Measurements from ENCODE around the gene NDUFA5. TPM values are rescaled to one million over a fixed set of nuclear protein-coding genes. Genes with fewer than 3 reads are reported as not detected.

NDUFA5 gene
- polyA plus RNA-seq, 1 donor (not counting 4 experiments of a cell fraction or from before 2014, with no cell fraction given), result 36.9 TPM

DNA sequence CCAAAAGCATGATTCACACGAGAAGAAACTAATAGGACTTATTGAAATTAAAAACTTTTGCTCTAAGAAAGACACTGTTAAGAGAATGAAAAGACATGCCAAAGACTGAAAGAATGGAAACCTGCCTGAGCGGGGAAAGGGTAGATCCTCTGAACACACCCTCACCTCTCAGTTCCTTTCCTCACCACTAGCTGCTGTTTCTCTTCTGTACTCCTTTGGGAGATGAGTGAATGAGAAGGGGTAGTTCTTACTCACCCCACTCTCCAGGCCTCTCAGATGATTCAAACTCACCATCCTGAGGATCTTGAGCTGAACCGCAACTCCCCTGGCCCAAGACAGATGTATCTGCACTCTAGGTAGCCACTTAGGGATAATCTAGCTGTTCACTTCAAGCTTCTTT, 65.1 kb downstream of the NDUFA5 start:
- H3K9me1 ChIP-seq (ENCODE audit: control insufficient read depth, extremely low read depth, insufficient read depth, low read length), result no peaks in the 10 kb centered on the region
- FAIRE-seq, result no peak
- no peaks in the 10 kb centered on the region for H3K79me2 ChIP-seq (ENCODE audit: control insufficient read depth, insufficient read depth, low read length)
- no peaks in the 10 kb centered on the region for H3K4me1 ChIP-seq (ENCODE audit: control insufficient read depth, extremely low read depth, insufficient read depth, low read length)
- no peak overlapping the region for H3K4me2 ChIP-seq (ENCODE audit: control insufficient read depth, extremely low read depth, insufficient read depth, low read depth, low read length)
- TF ChIP-seq, protein P1, sequence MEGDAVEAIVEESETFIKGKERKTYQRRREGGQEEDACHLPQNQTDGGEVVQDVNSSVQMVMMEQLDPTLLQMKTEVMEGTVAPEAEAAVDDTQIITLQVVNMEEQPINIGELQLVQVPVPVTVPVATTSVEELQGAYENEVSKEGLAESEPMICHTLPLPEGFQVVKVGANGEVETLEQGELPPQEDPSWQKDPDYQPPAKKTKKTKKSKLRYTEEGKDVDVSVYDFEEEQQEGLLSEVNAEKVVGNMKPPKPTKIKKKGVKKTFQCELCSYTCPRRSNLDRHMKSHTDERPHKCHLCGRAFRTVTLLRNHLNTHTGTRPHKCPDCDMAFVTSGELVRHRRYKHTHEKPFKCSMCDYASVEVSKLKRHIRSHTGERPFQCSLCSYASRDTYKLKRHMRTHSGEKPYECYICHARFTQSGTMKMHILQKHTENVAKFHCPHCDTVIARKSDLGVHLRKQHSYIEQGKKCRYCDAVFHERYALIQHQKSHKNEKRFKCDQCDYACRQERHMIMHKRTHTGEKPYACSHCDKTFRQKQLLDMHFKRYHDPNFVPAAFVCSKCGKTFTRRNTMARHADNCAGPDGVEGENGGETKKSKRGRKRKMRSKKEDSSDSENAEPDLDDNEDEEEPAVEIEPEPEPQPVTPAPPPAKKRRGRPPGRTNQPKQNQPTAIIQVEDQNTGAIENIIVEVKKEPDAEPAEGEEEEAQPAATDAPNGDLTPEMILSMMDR (optimal IDR thresholded peaks at IDR 0.05 in 1 of 3, IDR thresholded peaks at IDR 0.05 in 1 of 3, conservative IDR thresholded peaks at IDR 0.05 in 1 of 3; ENCODE audit: extremely low read depth in 1 of 3, insufficient read depth in 2 of 3, low read length in 3 of 3), result peak in 2 of 3 experiments; percentile 20 to 35
- no peak for TF ChIP-seq EZH2 (IDR thresholded peaks at IDR 0.05; ENCODE audit: low read length)
- no peaks in the 10 kb centered on the region for H3K36me3 ChIP-seq (ENCODE audit: control insufficient read depth in 2 of 2, extremely low read depth in 1 of 2, insufficient read depth in 2 of 2, low read length in 2 of 2)
- H3K9me3 ChIP-seq (ENCODE audit: control insufficient read depth, low read depth, low read length), result no peaks in the 10 kb centered on the region
- no peak overlapping the region for H3K27ac ChIP-seq (ENCODE audit: control insufficient read depth, insufficient read depth, low read length)
- H3K4me3 ChIP-seq (ENCODE audit: control insufficient read depth in 2 of 3, extremely low read depth in 1 of 3, insufficient read depth in 2 of 3, low read depth in 1 of 3, low read length in 3 of 3), result no peak overlapping the region
- no peak overlapping the region for H3K9ac ChIP-seq (ENCODE audit: control insufficient read depth, extremely low read depth, insufficient read depth, low read length)
- no peaks in the 10 kb centered on the region for H4K20me1 ChIP-seq (ENCODE audit: control insufficient read depth, extremely low read depth, insufficient read depth, low read length)
- dilution Hi-C loops (cut with MboI; ENCODE audit: extremely low pct_ligation_motif_present, low sequenced_read_pairs), result no loop called here
- no peak for DNase-seq (ENCODE audit: low read depth, low spot score)
- H3K27me3 ChIP-seq (ENCODE audit: control insufficient read depth, extremely low read depth, insufficient read depth, low read length), result no peaks in the 10 kb centered on the region
- H2AFZ ChIP-seq (ENCODE audit: control insufficient read depth, low read length), result no peak overlapping the region

Other genes with a start within 250 kb of the NDUFA5 start
- 0.04 to 0.09 TPM (median 0.05 TPM) in 3 replicates for gene IQUB, start 23.2 kb downstream of the NDUFA5 start, polyA plus RNA-seq
- gene ASB15, start 44.0 kb upstream of the NDUFA5 start, polyA plus RNA-seq, result not detected in 3 replicates
- gene LMOD2, start 98.0 kb upstream of the NDUFA5 start, polyA plus RNA-seq, result not detected in 3 replicates
- 9.5 to 17.5 TPM (median 15.9 TPM) in 3 replicates for gene WASL, start 191.2 kb upstream of the NDUFA5 start, polyA plus RNA-seq